GM23338 (cell line): Measurements from ENCODE around the gene LPXN. TPM values are rescaled to one million over a fixed set of nuclear protein-coding genes. Genes with fewer than 3 reads are reported as not detected.

ENCODE experiments used
- ATAC-seq: fragments of 200-7000 bp; cut with Tn5 transposase; 3 replicates; pipeline ENCODE4 v1.9.1; 2020
- DNase-seq: peaks from one replicate; pipeline ENCODE4 v3.0.0-alpha.2; 2015; ENCODE audit warnings: low spot score
- H2AFZ ChIP-seq: fragments of 200-600 bp; sonication (generic); 2 replicates; pipeline ENCODE4 v1.8.0; 2016; ENCODE audit warnings: antibody characterized with exemption, mild to moderate bottlenecking, moderate library complexity
- H3F3A ChIP-seq: fragments of 200-600 bp; sonication (generic); replicated peaks from 2 replicates; pipeline ENCODE4 v1.8.0; 2017; ENCODE audit warnings: antibody characterized with exemption, mixed run types, low read depth
- H3K27ac ChIP-seq: fragments of 200-600 bp; sonication (generic); 2 replicates; pipeline ENCODE4 v1.6.1; 2016; ENCODE audit warnings: low read depth
- H3K27me3 ChIP-seq: fragments of 200-600 bp; sonication (generic); 2 replicates; pipeline ENCODE4 v1.8.0; 2016; ENCODE audit warnings: mild to moderate bottlenecking, mixed run types, moderate library complexity; ENCODE audit not compliant: insufficient read depth
- H3K36me3 ChIP-seq: fragments of 200-600 bp; sonication (generic); 2 replicates; pipeline ENCODE4 v1.8.0; 2016; ENCODE audit warnings: mild to moderate bottlenecking; ENCODE audit not compliant: insufficient read depth
- H3K4me1 ChIP-seq: fragments of 200-600 bp; sonication (generic); 2 replicates; pipeline ENCODE4 v1.8.0; 2016; ENCODE audit warnings: mild to moderate bottlenecking, moderate library complexity; ENCODE audit not compliant: insufficient read depth
- H3K4me2 ChIP-seq: fragments of 200-600 bp; sonication (generic); 2 replicates; pipeline ENCODE4 v1.7.1; 2017; ENCODE audit warnings: mixed run types
- H3K4me3 ChIP-seq: fragments of 200-600 bp; sonication (generic); 2 replicates; pipeline ENCODE4 v1.6.1; 2016; ENCODE audit warnings: mixed run types
- H3K79me2 ChIP-seq: fragments of 200-600 bp; sonication (generic); replicated peaks from 2 replicates; pipeline ENCODE4 v1.8.0; 2017; ENCODE audit warnings: mild to moderate bottlenecking; ENCODE audit not compliant: insufficient read depth
- H3K9me2 ChIP-seq: fragments of 200-600 bp; sonication (generic); 2 replicates; pipeline ENCODE4 v1.8.0; 2017; ENCODE audit not compliant: insufficient read depth
- H4K20me1 ChIP-seq: fragments of 200-600 bp; sonication (generic); replicated peaks from 2 replicates; pipeline ENCODE4 v1.8.0; 2017; ENCODE audit warnings: mild to moderate bottlenecking; ENCODE audit not compliant: insufficient read depth
- H3K27ac Mint-ChIP-seq: 2 replicates; pipeline ENCODE4 v1.8.0; 2020; ENCODE audit warnings: inconsistent platforms, mild to moderate bottlenecking, moderate library complexity, mixed read lengths
- H3K27me3 Mint-ChIP-seq: 3 replicates; pipeline ENCODE4 v1.8.0; 2022; ENCODE audit warnings: low read depth, mild to moderate bottlenecking, moderate library complexity, mixed read lengths, inconsistent platforms; ENCODE audit not compliant: insufficient read depth, poor library complexity
- H3K36me3 Mint-ChIP-seq: 3 replicates; pipeline ENCODE4 v1.8.0; 2021; ENCODE audit warnings: low read depth, mild to moderate bottlenecking, inconsistent platforms, moderate library complexity, mixed read lengths
- H3K4me1 Mint-ChIP-seq: 3 replicates; pipeline ENCODE4 v1.8.0; 2020; ENCODE audit warnings: mild to moderate bottlenecking, inconsistent platforms, mixed read lengths
- H3K4me3 Mint-ChIP-seq: 3 replicates; pipeline ENCODE4 v1.8.0; 2021; ENCODE audit warnings: moderate library complexity, mild to moderate bottlenecking, inconsistent platforms, mixed read lengths
- H3K9me3 Mint-ChIP-seq: 3 replicates; pipeline ENCODE4 v1.8.0; 2020; ENCODE audit warnings: moderate library complexity, mild to moderate bottlenecking, inconsistent platforms, mixed read lengths
- CREB1 ChIP-seq: fragments of 250-450 bp; sonication (Bioruptor Pico); IDR thresholded peaks from 2 replicates; pipeline ENCODE4 v1.5.0; 2020; ENCODE audit warnings: low read depth, mild to moderate bottlenecking, moderate library complexity
- CTCF ChIP-seq, 2 experiments: fragments of 200-600 bp in 1 of 2; sonication (generic) in 1 of 2; conservative IDR thresholded peaks; 2 replicates each; pipeline versions ENCODE4 v1.5.1 to v1.6.1; 2016 to 2017; ENCODE audit warnings: antibody characterized with exemption in 2 of 2, low read depth in 2 of 2, mild to moderate bottlenecking in 2 of 2, moderate library complexity in 1 of 2
- EZH2 ChIP-seq: fragments of 200-600 bp; sonication (generic); IDR thresholded peaks from one replicate; pipeline ENCODE4 v1.8.0; 2017; ENCODE audit warnings: antibody characterized with exemption, mild to moderate bottlenecking, low read depth; ENCODE audit not compliant: unreplicated experiment
- JUNB ChIP-seq: IDR thresholded peaks from one replicate; pipeline ENCODE4 v1.6.1; 2016; ENCODE audit warnings: antibody characterized with exemption; ENCODE audit not compliant: unreplicated experiment
- NANOG ChIP-seq: IDR thresholded peaks from 2 replicates; pipeline ENCODE4 v1.6.1; 2016; ENCODE audit warnings: antibody characterized with exemption, borderline replicate concordance
- STAT1 ChIP-seq: IDR thresholded peaks from one replicate; pipeline ENCODE4 v1.6.1; 2016; ENCODE audit warnings: antibody characterized with exemption; ENCODE audit not compliant: unreplicated experiment
- ZNF114 ChIP-seq: fragments of 250-450 bp; sonication (Bioruptor Pico); IDR thresholded peaks from 2 replicates; pipeline ENCODE4 v1.5.0; 2020; ENCODE audit warnings: mild to moderate bottlenecking, moderate library complexity
- ZNF331 ChIP-seq: fragments of 250-450 bp; sonication (Bioruptor Pico); IDR thresholded peaks from 2 replicates; pipeline ENCODE4 v1.5.0; 2020; ENCODE audit warnings: low read depth, mild to moderate bottlenecking, moderate library complexity
- ZNF462 ChIP-seq: fragments of 250-450 bp; sonication (Bioruptor Pico); IDR thresholded peaks from 2 replicates; pipeline ENCODE4 v1.5.0; 2020; ENCODE audit warnings: mild to moderate bottlenecking, moderate library complexity
- polyA plus RNA-seq: library from polyadenylated mRNA; unstranded; fragments of >200 nt; fragmentation: Nextera tagmentation; extraction: Ambion mirVana; gene quantifications from 2 replicates; pipeline ENCODE4 v1.2.1, GENCODE V29; 2016
- total RNA-seq: library from RNA; depleted of rRNA; stranded (reverse); fragments of >200 nt; shearing (Covaris generic); gene quantifications from 2 replicates; pipeline ENCODE4 v1.2.3, GENCODE V29; 2014

The LPXN gene
- total and polyA plus RNA-seq, 2 experiments from 2014 or later = 0.56 to 1.3 TPM

GRCh38 chr11:58509748-58510147 is 65.9 kb downstream of the LPXN start (continued):
- no peak for TF ChIP-seq ZNF462 (CRISPR knock-in tag)
- no peak for TF ChIP-seq NANOG
- TF ChIP-seq JUNB = no peak
- TF ChIP-seq ZNF331 (CRISPR knock-in tag) = no peak
- no peak for TF ChIP-seq ZNF114
- TF ChIP-seq EZH2 = no peak
- TF ChIP-seq STAT1 = no peak
- no peak for TF ChIP-seq CREB1 (CRISPR knock-in tag)

GRCh38 chr11:58508814-58509213 is 66.8 kb downstream of the LPXN start:
- Histone ChIP-seq H3K36me3 (no peaks in the 10 kb centered on the region), H4K20me1 (no peaks in the 10 kb centered on the region), H3K9me2 (no peaks in the 10 kb centered on the region), H3K27ac (no peak overlapping the region), H3K79me2 (no peaks in the 10 kb centered on the region), H3K27me3 (no peaks in the 10 kb centered on the region), H3K4me3 (no peak overlapping the region), H3F3A (no peaks in the 10 kb centered on the region), H2AFZ (no peak overlapping the region), H3K4me1 (peaks cover 15% of the 10 kb centered on the region), H3K4me2 (no peak overlapping the region)
- peaks cover 20% of the 10 kb centered on the region; the same call in 2 of the 3 replicates for H3K4me1 Mint-ChIP-seq
- no peaks in the 10 kb centered on the region for H3K9me3 Mint-ChIP-seq
- H3K27ac Mint-ChIP-seq = no peak overlapping the region
- H3K4me3 Mint-ChIP-seq = no peak overlapping the region
- H3K27me3 Mint-ChIP-seq = peaks cover 3% of the 10 kb centered on the region
- no peaks in the 10 kb centered on the region for H3K36me3 Mint-ChIP-seq
- DNase-seq = no peak
- no peak for ATAC-seq
- TF ChIP-seq CTCF (conservative IDR thresholded peaks at IDR 0.05; ENCODE audit: low read depth in 2 of 2) = no peak
- TF ChIP-seq ZNF331 (CRISPR knock-in tag) = no peak
- no peak for TF ChIP-seq ZNF462 (CRISPR knock-in tag)
- TF ChIP-seq STAT1 = no peak
